ENCODE results near the gene ARID1B. TPM values are rescaled to one million over a fixed set of nuclear protein-coding genes. Genes with fewer than 3 reads are reported as not detected.

ARID1B gene
- total and polyA plus RNA-seq, 10 of the 15 experiments (the other 5 are each of a cell fraction or from before 2014, with no cell fraction given): 24.7 to 133 (median 54.6) TPM

GRCh38 chr6:156777577-156778453 lies 637 bp downstream of the ARID1B start:
- H3K9me3 ChIP-seq (replicated peaks; ENCODE audit: control insufficient read depth, insufficient read depth, low read length): no peaks in the 10 kb centered on the region
- in situ Hi-C loops (cut with MboI): no loop called here
- DNase-seq (ENCODE audit: low read depth, low spot score) (no peak), ATAC-seq (peak; percentile 36), FAIRE-seq (no peak)
- H4K20me1 ChIP-seq (ENCODE audit: control insufficient read depth, insufficient read depth): no peaks in the 10 kb centered on the region
- peak overlapping the region; percentile 52 for H2AFZ ChIP-seq (ENCODE audit: control insufficient read depth, low read depth, low read length)
- H3K9ac ChIP-seq (ENCODE audit: control insufficient read depth, insufficient read depth, low read length): peak overlapping the region; percentile 95
- SMC1A ChIA-PET (ENCODE audit: uncharacterized antibody, unreplicated experiment): interaction anchor here (3.0 kb wide), 1 partner anchor 80 kb away, joined by 11 read pairs; no protein-coding TSS in a partner anchor
- CTCF ChIA-PET: interaction anchor here (1.2 to 1.6 kb wide), 2 partner anchors 23 to 57 kb away, joined by 3 to 5 read pairs; no protein-coding TSS in a partner anchor
- WGBS (ENCODE audit: insufficient coverage, insufficient replicate concordance, low lambda C conversion rate, missing lambda C conversion rate): under 1% methylated on average over 57 of the region's 113 CpGs
- peaks cover 76% of the 10 kb centered on the region for H3K79me2 ChIP-seq (ENCODE audit: control insufficient read depth, insufficient read depth, low read length)
- H3K27me3 ChIP-seq (replicated peaks in 1 of 2; ENCODE audit: control insufficient read depth in 2 of 2, insufficient read depth in 2 of 2, low read length in 1 of 2): no peaks in the 10 kb centered on the region
- peak overlapping the region; percentile 92 for H3K4me3 ChIP-seq
- RAD21 ChIA-PET (ENCODE audit: unreplicated experiment): interaction anchor here (0.8 to 6.0 kb wide), 13 partner anchors 10 to 266 kb away, joined by 3 to 32 read pairs (median 9); no protein-coding TSS in a partner anchor
- BruUV-seq (replicated peaks): no TSS peak
- peak overlapping the region; percentile 94 for H3K27ac ChIP-seq (ENCODE audit: control insufficient read depth, insufficient read depth)
- intact Hi-C loops (cut with micrococcal nuclease; ENCODE audit: unreplicated experiment): loop anchor here (1.0 to 10.0 kb wide), 6 partner anchors 23 to 383 kb away; no protein-coding TSS in a partner anchor
- H3K4me2 ChIP-seq (ENCODE audit: control insufficient read depth, insufficient read depth): peak overlapping the region; percentile 47; the same call in 1 of the 2 replicates
- H3K4me1 ChIP-seq (ENCODE audit: control insufficient read depth, insufficient read depth, low read length): peaks cover 17% of the 10 kb centered on the region
- no peaks in the 10 kb centered on the region for H3K36me3 ChIP-seq (ENCODE audit: control insufficient read depth in 2 of 2, insufficient read depth in 2 of 2, low read length in 1 of 2)
- POLR2A ChIA-PET: interaction anchor here (0.5 to 3.6 kb wide), 6 partner anchors 23 to 683 kb away, joined by 3 to 19 read pairs (median 7); no protein-coding TSS in a partner anchor
- TF ChIP-seq LARP7 (IDR thresholded peaks at IDR 0.05) (peak; percentile 52; the same call in 1 of the 2 replicates), FOS (IDR thresholded peaks at IDR 0.05; ENCODE audit: borderline replicate concordance, extremely low read depth, insufficient read length) (no peak), POLR2A (IDR thresholded peaks at IDR 0.05; ENCODE audit: low read depth, low read length) (peak; percentile 74), CHD4 (IDR thresholded peaks at IDR 0.05) (no peak), TARDBP (IDR thresholded peaks at IDR 0.05; ENCODE audit: borderline replicate concordance) (no peak), ZBED1 (IDR thresholded peaks at IDR 0.05; ENCODE audit: borderline replicate concordance) (no peak), ZNF274 (IDR thresholded peaks at IDR 0.05; ENCODE audit: insufficient read depth, insufficient read length) (no peak), DPF2 (IDR thresholded peaks at IDR 0.05) (0 out of 2 replicates have a peak, but pooled peaks have one; percentile 9), RUNX3 (IDR thresholded peaks at IDR 0.05; ENCODE audit: low read length) (0 out of 2 replicates have a peak, but pooled peaks have one; percentile 21), CBFB (IDR thresholded peaks at IDR 0.05; ENCODE audit: low read depth) (0 out of 2 replicates have a peak, but pooled peaks have one; percentile 21), ZBTB11 (CRISPR knock-in tag; IDR thresholded peaks at IDR 0.05) (no peak), EGR1 (IDR thresholded peaks at IDR 0.05; ENCODE audit: borderline replicate concordance in 1 of 2, low read depth in 2 of 2, low read length in 2 of 2) (0 out of 3 replicates have a peak, but pooled peaks of 1 of the 2 experiments have one; percentile 1)
- TF ChIP-seq, protein P1, sequence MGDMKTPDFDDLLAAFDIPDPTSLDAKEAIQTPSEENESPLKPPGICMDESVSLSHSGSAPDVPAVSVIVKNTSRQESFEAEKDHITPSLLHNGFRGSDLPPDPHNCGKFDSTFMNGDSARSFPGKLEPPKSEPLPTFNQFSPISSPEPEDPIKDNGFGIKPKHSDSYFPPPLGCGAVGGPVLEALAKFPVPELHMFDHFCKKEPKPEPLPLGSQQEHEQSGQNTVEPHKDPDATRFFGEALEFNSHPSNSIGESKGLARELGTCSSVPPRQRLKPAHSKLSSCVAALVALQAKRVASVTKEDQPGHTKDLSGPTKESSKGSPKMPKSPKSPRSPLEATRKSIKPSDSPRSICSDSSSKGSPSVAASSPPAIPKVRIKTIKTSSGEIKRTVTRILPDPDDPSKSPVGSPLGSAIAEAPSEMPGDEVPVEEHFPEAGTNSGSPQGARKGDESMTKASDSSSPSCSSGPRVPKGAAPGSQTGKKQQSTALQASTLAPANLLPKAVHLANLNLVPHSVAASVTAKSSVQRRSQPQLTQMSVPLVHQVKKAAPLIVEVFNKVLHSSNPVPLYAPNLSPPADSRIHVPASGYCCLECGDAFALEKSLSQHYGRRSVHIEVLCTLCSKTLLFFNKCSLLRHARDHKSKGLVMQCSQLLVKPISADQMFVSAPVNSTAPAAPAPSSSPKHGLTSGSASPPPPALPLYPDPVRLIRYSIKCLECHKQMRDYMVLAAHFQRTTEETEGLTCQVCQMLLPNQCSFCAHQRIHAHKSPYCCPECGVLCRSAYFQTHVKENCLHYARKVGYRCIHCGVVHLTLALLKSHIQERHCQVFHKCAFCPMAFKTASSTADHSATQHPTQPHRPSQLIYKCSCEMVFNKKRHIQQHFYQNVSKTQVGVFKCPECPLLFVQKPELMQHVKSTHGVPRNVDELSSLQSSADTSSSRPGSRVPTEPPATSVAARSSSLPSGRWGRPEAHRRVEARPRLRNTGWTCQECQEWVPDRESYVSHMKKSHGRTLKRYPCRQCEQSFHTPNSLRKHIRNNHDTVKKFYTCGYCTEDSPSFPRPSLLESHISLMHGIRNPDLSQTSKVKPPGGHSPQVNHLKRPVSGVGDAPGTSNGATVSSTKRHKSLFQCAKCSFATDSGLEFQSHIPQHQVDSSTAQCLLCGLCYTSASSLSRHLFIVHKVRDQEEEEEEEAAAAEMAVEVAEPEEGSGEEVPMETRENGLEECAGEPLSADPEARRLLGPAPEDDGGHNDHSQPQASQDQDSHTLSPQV (IDR thresholded peaks at IDR 0.05): no peak

Measured in GM12878 (cell line).